ENCODE measurements around the gene MRPL41. TPM values are rescaled to one million over a fixed set of nuclear protein-coding genes. Genes with fewer than 3 reads are reported as not detected.

Gene MRPL41
- total and polyA plus RNA-seq, 2 of the 13 experiments (the other 11 are each of a cell fraction or from before 2014, with no cell fraction given): 20.9 to 54.0 TPM

- TF ChIP-seq SAP130 (CRISPR knock-in tag; IDR thresholded peaks at IDR 0.05; ENCODE audit: low read depth): peak; percentile 84
- peak; percentile 74 for TF ChIP-seq MXD4 (CRISPR knock-in tag; IDR thresholded peaks at IDR 0.05)
- TF ChIP-seq THAP11 (CRISPR knock-in tag; IDR thresholded peaks at IDR 0.05): peak; percentile 39; the same call in 1 of the 2 replicates
- TF ChIP-seq NR2F6 (IDR thresholded peaks at IDR 0.05): 0 out of 2 replicates have a peak, but pooled peaks have one; percentile 14
- TF ChIP-seq NR2F6 (CRISPR knock-in tag; IDR thresholded peaks at IDR 0.05): no peak
- peak; percentile 52 for TF ChIP-seq FOXA3 (CRISPR knock-in tag; IDR thresholded peaks at IDR 0.05)
- no peak for TF ChIP-seq CHD4 (IDR thresholded peaks at IDR 0.05; ENCODE audit: borderline replicate concordance, low read length)
- TF ChIP-seq RAD51 (IDR thresholded peaks at IDR 0.05; ENCODE audit: borderline replicate concordance): peak; percentile 37; the same call in 1 of the 2 replicates
- peak; percentile 39; the same call in 1 of the 2 replicates for TF ChIP-seq ZNF784 (CRISPR knock-in tag; IDR thresholded peaks at IDR 0.05; ENCODE audit: borderline replicate concordance)
- TF ChIP-seq NR0B2 (CRISPR knock-in tag; IDR thresholded peaks at IDR 0.05): peak; percentile 30; the same call in 1 of the 2 replicates
- TF ChIP-seq HDAC2 (CRISPR knock-in tag; IDR thresholded peaks at IDR 0.05): peak; percentile 25; the same call in 1 of the 2 replicates
- no peak for TF ChIP-seq RFXAP (CRISPR knock-in tag; IDR thresholded peaks at IDR 0.05; ENCODE audit: borderline replicate concordance)
- TF ChIP-seq CENPBD1 (CRISPR knock-in tag; IDR thresholded peaks at IDR 0.05; ENCODE audit: borderline replicate concordance, low read depth): no peak
- no peak for TF ChIP-seq FOXA1 (IDR thresholded peaks at IDR 0.05)
- 0 out of 2 replicates have a peak, but pooled peaks have one; percentile 10 for TF ChIP-seq FOXA1 (CRISPR knock-in tag; IDR thresholded peaks at IDR 0.05)
- no peak for TF ChIP-seq ZBTB10 (CRISPR knock-in tag; IDR thresholded peaks at IDR 0.05; ENCODE audit: borderline replicate concordance)
- peak; percentile 67 for TF ChIP-seq MYC (CRISPR knock-in tag; IDR thresholded peaks at IDR 0.05; ENCODE audit: borderline replicate concordance)
- TF ChIP-seq SAFB2 (CRISPR knock-in tag; IDR thresholded peaks at IDR 0.05; ENCODE audit: borderline replicate concordance, low read depth): no peak
- TF ChIP-seq TAF1 (CRISPR knock-in tag; IDR thresholded peaks at IDR 0.05): peak; percentile 25; the same call in 1 of the 2 replicates
- TF ChIP-seq BHLHE40 (IDR thresholded peaks at IDR 0.05; ENCODE audit: low read length): peak; percentile 65
- peak; percentile 96 for TF ChIP-seq ZNF263 (CRISPR knock-in tag; IDR thresholded peaks at IDR 0.05)
Measured at GRCh38 chr9:137534256-137535119, 17.2 kb upstream of the MRPL41 start (continued).

Data from HepG2 (cell line).